Spleen (tissue), 7 donors: ENCODE data around the gene SLC22A2.

Experiments used
- CTCF ChIP-seq, 11 experiments: fragments of 200-600 bp in 7 of 11; fragments of 450-650 bp in 4 of 11; sonication (generic) in 4 of 11; IDR thresholded peaks in 8 of 11; conservative IDR thresholded peaks in 3 of 11; 1 replicate in 7 of 11; 2 replicates in 4 of 11; pipeline versions ENCODE4 v1.4.0 to v1.8.0; 2016 to 2021; ENCODE audit warnings: antibody characterized with exemption in 11 of 11, inconsistent platforms in 4 of 11, mild to moderate bottlenecking in 1 of 11
- POLR2A ChIP-seq, 3 donors: fragments of 450-650 bp; IDR thresholded peaks; one replicate each; pipeline ENCODE4 v1.5.1; 2017; ENCODE audit warnings: antibody characterized with exemption in 3 of 3, mild to moderate bottlenecking in 1 of 3
- donor health status: DM: no; HTN: no; CAD: no; lungs with moderate emphysema.
- donor health status: DM: no; HTN: no; CAD: no.
- donor health status: DM: no; HTN: no; CAD: no.

GRCh38 chr6:160259598-160259997 is 977 bp upstream of the SLC22A2 start:
- TF ChIP-seq CTCF (IDR thresholded peaks at IDR 0.05 in 8 of 11, conservative IDR thresholded peaks at IDR 0.05 in 3 of 11) (no peak), POLR2A (IDR thresholded peaks at IDR 0.05) (no peak)
